Occipital lobe (tissue), 2 donors: Measurements from ENCODE around the gene TUFT1. TPM values are rescaled to one million over a fixed set of nuclear protein-coding genes. Genes with fewer than 3 reads are reported as not detected.

Experiments
- DNase-seq: peaks from one replicate; lab custom pipeline; 2025; lab: John Stamatoyannopoulos, UW
- total RNA-seq: library from RNA; depleted of rRNA; stranded (reverse); fragments of >200 nt; gene quantifications from one replicate; pipeline ENCODE4 v1.2.3, GENCODE V29; 2014

Gene TUFT1, protein sequence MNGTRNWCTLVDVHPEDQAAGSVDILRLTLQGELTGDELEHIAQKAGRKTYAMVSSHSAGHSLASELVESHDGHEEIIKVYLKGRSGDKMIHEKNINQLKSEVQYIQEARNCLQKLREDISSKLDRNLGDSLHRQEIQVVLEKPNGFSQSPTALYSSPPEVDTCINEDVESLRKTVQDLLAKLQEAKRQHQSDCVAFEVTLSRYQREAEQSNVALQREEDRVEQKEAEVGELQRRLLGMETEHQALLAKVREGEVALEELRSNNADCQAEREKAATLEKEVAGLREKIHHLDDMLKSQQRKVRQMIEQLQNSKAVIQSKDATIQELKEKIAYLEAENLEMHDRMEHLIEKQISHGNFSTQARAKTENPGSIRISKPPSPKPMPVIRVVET
- 8.4 TPM for total RNA-seq

DNA sequence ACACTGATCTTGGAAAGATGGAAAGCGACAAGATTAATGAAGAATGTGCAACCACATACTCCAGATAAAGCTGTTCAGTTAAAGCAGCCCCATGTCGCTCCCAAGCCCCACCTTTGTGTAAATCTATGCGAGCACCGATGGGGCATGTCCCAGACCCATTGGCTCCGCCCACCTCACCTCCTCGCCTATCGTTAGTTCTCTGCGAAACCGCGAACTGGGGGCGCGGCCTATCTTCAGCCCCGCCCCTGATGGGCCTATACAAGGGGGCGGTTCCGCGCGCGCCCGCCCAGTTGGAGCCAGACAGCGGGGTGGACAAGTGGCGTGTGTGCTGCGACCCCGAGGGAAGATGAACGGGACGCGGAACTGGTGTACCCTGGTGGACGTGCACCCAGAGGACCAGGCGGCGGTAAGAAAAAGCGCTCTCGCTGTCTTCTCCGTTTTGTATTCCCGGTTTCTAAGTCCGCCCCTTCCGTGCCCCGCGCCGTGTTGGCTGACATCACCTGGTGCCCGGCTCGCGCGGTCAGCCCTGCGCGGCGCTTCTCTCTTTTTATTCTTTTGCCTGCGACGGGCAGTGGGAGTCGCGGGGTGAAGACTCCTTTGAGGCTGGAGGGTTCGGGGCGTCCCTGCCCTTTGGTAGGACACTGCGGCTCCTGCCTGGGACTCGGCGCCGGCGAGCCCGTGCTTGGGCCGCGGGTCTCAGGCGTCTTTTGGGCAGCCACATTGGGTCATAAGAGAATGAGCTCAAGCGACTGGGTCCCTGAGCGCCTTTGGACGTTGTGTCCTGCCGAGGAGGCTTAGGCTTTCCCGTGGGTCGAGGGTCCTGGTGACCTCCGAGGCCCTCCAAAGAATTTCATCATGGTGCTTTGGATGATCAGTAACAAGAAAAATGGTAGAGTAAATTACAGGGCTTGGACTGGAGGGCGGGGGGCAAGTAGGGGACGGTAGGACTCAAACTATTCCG lies at the start of gene TUFT1:
TSS of gene TUFT1 (plus strand) at position 289 of the 961 bp plus-strand sequence. CDS start at position 347, 58 bp downstream.
- DNase-seq = peak; percentile 84

DNA sequence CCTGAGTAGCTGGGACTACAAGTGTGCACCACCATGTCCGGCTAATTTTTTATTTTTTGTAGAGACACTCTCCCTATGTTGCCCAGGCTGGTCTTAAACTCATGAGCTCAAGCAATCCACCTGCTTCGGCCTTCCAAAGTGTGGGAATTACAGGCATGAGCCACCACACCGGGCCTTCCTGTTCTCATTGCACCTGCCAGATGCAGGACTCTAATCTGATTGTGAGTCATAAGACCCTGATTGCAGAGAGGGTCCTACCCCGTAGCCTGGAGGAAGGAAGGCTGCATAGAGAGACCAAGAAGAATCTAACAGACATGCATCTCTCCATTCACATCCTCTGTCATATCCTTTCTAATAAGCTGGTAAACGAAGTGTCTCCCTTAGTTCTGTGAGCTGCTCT lies 48.5 kb upstream of the TUFT1 start:
- DNase-seq = no peak

DNA sequence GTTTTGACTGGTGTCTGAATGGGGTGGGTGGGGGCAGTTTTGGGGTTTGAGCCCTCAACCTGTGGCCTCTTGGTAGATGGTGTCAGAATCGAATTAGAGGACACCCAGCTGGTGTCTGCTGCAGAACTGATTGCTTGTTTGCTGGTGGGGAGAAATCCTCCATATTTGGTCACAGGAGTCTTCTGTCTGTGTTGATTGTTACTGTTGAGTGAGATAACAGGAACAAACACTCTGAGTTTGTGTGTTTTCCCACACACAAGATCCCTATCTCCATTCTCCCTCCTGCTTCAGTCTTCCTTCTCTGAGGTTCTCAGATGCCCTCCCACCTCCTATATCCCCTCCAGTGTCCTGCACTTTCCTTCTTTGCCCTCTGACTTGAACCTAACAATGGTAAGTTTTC lies 48.0 kb upstream of the TUFT1 start:
- no peak for DNase-seq

DNA sequence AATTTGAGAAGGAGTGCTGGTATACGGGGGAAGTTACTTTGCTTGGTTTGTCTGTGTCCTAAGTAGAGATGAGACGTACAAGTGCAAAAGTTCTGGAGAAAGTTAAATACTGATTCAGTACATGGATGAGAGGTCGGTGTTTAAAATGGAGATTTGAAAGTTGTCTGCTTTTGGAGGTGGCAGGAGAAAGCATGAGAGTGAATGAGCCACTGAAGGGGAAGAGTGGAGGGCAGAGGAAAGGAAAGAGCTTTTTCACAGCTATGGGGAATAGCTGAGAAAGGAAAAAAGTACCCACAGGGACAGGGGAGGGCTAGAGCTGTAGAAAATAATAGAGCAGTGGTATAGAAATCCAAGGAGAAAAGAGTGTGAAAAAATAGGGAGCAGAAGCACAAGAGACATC lies 47.1 kb upstream of the TUFT1 start:
- DNase-seq = no peak

DNA sequence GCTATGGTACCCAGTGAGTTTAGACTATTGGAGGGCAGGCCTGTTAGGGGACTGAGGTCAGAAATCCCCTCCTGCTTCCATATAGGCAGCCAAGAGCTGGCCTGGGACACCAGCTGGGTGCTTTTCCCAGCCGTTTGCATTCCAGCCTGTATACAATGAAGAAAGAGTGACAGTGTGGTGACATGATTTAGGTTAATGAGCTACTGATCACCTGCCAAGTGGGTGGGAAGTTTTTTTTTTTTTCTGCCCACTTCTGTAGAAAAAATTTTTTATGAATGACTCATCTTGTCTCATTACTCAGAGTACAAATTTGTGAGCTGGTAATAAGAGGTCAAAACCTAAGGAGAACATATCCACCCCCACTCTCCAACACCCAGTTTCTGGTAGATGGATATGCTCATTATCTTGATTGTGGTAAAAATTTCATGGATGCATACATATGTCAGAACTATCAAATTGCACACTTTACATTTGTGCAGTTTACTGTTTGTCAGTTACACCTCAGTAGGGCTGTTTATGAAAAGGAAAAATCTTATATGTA lies 45.3 kb upstream of the TUFT1 start:
- DNase-seq = peak; percentile 5

DNA sequence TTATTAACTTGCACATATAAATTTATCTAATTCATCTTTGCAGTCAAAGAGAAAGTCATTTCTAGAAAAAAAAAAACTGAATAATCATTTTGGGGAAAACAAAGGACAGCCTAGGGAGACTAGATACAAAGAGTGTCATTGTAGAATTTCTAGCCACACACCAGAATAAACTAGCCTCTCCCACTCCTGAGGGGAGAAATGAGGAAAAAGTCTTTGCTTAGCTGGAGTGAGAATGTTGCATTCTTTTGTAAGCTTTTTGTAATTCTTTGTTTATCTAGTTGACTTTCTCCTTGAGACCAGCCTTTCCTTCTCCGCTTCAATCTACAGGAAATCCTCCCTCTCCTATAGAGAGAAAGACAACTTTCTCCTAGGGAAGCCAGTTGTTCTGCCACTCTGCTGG lies 44.8 kb upstream of the TUFT1 start:
- DNase-seq = no peak

DNA sequence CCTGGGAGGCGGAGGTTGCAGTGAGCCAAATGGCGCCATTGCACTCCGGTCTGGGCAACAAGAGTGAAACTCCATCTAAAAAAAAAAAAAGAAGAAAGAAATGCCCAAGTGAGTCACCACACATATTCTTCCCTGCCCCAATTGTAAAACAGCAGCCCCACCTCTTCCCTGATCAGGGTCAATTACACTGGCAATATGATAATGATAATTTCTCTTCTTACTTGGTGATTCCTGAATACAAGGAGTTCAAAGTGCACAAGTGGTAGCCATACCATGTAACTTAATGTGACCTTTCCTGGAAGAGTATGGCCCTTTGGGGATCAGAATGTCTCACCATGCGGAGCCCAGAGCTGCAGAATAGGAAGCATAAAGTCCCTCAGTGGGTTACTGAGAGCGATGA lies 40.7 kb upstream of the TUFT1 start:
- DNase-seq = no peak

DNA sequence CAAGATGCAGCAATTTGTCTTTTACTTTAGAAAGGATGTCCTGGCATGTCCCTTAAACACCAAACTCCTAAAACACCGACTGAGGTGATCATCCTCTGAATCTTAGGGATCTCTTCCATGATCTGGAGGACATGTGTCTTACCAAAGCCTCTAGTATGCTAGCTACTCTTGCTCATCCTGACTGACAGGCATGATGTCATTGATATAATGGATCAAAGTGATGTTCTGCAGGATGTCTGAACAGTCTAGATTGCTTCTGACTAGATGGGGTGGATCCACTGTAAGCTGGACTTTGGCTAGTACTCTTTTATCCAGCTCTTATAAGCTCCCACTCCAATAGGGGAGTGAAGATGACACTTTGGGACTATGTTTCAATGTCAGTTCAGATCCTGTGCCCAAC lies 40.2 kb upstream of the TUFT1 start:
- DNase-seq = no peak

DNA sequence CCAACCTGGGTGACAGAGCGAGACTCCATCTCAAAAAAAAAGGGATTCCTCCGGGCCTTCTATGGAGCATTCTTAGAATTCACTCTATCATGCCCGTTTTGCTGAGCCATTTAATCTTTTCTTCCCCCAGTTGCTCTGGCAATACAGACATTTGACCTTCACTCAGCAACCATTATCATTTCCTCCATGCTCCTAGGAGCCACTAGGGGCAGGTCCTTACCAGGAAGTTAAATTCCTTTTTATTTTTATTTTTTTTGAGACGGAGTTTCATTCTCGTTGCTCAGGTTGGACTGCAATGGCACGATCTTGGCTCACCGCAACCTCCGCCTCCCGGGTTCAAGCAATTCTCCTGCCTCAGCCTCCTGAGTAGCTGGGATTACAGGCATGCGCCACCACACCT lies 38.6 kb upstream of the TUFT1 start:
- DNase-seq = no peak

DNA sequence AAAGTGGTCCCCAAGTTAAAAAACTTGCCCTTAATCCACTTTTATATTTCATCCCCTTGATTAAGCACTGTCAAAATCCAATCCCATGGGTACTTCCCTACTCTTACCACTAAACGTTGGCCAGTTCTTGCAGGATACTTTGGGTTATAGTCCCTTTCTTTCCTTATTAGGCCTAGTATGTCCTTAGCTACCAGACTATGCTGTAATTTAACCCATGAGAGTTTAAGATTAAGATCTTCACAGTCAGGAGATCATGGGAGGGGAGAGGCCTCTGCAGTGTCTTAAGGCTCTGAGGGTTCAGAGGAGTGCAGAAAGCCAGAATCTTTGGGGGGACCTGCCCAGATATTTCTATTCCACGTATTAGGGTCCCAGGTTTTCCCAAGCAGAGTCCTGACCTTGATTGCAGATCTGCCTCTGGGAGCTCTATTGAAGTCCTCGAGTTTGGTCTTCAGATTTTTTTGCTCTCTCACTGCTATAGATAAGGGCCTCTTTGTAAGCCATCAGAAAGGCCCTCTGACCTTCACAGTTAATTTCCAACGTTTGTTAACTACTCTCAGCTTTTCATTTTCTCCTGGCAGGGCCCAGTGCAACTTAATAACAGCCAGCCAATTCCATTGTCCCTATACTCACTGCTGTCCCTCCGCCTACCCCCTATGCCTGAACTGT lies 37.9 kb upstream of the TUFT1 start:
- no peak for DNase-seq

DNA sequence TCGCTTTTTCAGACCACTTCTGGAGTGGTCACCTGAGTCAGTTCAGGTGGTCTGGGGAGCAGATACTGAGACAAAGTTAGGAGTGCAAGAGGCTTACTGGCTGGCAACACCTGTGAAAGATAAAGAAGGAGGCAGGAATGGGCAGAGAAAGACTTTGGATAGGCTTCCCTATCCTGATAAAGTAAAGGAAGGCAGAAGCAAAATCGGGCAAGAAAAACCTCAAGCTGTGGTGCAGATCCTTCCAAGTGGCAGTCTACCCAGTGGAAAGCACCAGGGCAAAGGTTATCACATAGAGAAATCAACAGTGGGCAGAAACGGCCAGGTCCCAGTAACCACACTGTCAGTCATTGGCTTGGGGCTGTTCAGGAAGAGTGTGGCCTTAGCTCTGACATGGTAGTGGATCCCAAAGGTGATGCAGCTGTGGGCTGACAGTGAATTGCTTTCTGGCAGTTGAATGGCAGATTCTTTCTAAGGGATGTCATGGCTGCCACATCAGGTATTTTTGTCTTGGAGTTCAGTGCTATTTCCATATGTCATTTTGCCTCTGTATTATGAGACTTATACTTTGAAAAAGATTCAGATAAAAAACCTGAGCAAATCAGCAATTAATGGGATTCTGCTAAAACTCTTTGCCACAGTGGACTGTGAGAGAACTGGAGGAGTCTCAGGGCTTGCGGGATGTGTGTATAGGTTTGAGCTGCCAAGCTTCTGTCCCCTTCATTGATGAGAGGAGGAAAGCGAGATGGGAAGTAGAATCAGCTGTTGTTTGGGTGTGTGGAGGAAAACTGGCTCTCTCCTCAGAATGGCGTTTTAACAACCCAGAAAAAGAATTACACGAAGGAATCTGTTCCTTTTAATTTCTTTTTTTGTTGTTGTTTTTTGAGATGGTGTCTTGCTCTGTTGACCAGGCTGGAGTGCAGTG lies 37.0 kb upstream of the TUFT1 start:
- DNase-seq = no peak

DNA sequence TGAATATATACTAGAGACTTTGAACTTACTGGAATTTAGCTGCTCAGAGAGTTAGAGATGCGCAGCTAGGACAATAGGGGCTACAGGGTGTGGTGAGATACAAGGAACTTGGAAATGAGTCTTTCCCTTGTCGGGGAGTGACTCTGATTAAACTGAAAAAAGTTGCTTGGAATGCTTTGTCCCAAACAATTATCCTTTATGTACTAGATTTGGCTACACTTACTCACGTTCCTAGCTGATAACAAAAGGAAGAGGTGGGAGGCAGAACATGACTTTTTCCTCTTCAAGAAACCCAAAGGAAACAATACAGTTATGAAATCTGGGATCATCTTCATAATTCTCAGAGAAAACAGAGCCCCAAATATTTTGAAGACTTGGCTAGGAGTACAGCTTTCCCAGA lies 35.9 kb upstream of the TUFT1 start:
- DNase-seq = no peak

DNA sequence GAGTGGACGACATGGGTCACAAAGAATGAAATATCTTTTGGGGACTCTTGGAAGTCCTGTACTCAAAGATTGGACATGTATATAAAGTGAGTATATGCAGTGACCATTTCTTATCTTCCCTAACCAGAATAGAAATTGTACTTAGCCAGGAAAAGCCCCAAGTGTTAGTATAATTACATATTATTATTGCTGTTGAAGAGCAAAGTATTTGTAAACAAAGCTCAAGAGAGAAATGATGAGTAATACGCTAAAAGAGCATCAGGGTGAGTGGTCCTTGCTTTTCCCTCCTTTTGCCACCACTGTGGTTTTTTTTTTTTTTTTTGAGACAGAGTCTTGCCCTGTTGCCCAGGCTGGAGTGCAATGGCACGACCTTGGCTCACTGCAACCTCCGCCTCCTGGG lies 35.4 kb upstream of the TUFT1 start:
- DNase-seq = no peak

DNA sequence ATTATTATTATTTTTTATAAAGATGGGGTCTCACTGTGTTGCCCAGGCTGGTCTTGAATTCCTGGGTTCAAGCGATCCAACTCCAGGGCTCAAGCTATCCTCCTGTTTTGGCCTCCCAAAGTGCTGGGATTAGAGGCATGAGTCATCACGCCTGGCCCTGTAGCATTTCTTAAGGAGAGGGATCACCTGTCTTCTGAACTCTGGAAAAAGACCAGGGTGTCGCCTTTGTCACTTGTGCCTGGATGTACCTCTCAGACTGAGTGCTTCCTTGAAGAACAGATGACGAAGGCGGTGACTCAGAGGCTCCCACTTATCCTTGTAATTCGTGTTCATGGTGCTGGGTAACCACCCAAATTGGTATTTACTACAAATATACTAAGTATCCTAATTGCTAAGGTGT lies 31.3 kb upstream of the TUFT1 start:
- DNase-seq = no peak

DNA sequence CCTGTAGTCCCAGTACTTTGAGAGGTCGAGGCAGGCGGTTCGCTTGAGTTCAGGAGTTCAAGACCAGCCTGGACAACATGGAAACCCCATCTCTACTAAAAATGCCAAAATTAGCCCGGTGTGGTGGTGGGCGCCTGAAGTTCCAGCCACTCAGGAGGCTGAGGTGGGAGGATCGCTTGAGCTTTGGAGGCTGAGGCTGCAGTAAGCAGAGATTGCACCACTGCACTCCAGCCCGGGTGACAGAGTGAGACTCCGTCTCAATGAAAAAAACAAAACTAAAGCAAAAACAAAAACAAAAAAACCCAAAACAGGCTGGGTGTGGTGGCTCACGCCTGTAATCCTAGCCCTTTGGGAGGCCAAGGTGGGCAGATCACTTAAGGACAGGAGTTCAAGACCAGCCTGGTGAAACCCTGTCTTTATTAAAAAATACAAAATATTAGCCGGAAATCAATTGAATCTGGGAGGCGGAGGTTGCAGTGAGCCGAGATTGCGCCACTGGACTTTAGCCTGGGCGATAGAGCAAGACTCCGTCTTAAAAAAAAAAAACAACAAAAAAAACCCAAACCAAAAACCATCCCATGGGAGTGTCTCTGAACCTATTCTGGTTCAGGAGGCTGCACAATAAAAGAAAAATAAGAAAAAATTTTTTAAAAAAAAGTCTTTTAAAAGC lies 30.6 kb upstream of the TUFT1 start:
- DNase-seq = no peak

DNA sequence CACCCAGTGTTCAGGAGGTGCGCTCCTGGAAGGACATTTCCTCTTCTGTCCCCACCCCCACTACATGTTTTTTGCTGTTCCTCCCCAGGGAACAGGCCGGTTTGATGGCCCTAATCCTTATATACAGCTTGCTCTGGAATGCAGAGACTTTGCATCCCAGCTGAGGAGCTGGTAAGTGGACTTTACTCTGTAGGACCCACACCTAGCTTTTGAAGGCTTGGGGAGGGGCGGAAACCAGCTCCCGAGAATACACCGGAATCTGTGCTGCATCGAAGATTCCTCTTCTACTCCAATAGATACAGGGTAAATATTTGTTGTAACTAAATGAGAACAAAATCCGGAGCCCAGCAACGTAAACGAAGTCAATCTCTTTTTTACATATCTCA lies 30.1 kb upstream of the TUFT1 start:
- no peak for DNase-seq

DNA sequence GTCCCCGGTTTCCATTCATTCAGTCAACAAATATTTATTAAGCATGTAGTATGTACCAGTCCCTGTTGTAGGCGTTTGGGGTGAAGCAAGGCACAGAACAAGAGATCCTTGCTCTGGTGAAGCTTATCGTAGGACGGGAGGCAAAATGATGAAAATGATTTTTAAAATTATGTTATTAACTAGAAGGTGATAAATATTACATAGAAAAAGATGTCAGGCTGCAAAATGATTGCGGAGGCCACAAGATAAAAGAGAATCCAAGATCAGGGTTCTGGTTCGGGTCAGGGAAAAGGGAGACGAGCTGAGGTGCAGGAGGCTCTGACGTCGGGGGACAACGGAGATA lies 29.5 kb upstream of the TUFT1 start:
- DNase-seq = no peak

DNA sequence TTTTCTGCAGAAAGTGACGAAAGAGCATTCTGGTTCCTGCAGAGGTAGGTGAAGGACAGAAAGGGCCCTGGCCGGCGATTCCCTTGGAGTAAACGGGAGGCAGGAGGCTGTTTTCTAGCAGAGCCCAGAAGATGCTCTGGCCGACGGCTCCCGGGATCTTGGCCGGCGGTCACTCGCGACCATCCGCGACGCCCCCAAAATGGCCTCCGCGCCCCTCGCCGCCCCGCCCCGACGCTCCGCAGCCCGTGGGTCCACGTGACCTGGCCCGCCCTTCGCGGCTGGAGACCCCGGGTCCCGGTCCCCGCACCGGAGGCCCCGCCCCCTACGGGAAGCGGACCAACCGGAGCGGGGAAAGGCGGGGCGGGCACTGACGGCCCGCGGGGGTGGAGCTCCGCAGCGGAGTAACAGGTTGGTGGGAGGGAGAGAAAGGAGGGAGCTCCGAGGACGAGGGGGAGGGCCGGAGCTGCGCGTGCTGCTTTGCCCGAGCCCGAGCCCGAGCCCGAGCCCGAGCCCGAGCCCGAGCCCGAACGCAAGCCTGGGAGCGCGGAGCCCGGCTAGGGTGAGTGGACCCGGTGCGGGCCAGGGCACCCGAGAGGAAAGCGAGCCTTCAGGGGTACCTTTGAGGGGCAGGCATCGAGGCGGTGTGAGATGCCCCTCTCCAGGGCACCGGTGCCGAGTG lies 29.0 kb upstream of the TUFT1 start, which contains the start of gene CGN:
TSS of gene CGN (plus strand) at position 431 of the 679 bp plus-strand sequence. CDS start 7,133 bp downstream, outside the sequence.
- DNase-seq = peak; percentile 85

DNA sequence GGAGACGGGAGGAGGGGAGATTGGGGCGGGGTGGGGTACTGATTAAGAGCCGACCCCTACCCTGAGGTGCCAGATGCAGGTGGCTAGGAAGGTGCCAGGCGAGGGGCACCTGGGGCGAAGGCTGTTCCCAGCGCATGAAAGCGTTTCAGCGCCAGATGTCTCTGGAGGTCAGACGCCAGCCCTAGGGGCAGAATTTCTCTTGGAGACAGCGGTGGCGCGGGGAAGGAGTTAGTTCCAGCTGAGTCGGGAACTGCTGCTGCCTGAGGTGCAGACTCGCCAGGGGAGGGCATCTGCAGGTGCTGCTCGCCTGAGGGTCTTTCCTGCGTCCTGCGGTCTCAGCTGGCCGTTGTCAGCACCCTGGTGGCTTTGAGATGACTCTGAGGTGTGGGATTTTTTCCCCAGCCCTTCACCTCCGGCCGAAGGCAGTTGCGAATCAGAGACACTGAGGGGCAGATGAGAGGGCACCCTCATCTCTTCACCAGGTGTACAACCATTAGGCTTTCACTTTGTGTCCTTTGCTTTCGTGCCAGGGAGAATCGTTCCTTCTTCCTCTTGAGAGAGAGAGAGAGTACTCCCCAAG lies 28.4 kb upstream of the TUFT1 start:
- DNase-seq = peak; percentile 39
